ENCODE results near the gene ADAD2.

DNA sequence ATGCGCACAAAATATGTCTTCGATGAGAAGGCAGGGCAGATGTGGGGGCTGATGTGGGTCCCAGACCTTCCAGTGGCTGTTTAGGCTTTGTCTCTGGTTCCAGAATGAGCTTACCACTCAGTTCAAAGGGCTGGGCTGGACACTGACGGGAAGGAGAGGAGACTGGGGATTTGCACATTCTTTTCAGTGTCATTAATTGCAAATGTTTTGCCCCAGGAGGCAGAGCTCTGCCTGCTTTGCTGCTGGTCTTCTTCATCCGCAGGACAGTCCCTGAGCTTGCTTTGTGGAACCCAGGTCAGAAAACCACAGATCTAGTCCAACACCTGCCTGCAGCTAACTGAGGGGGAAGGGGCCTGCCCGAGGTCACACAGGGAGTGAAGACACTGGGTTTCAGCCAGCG, 28.0 kb downstream of the ADAD2 start:
- TF ChIP-seq YY1 (IDR thresholded peaks at IDR 0.05; ENCODE audit: insufficient read depth, insufficient read length) (no peak), ZNF274 (IDR thresholded peaks at IDR 0.05; ENCODE audit: low read depth, low read length) (no peak), SUZ12 (IDR thresholded peaks at IDR 0.05; ENCODE audit: extremely low read depth, insufficient read depth, insufficient read length) (no peak)

All from NT2/D1 (cell line).